ENCODE data around the gene PCMT1. TPM values are rescaled to one million over a fixed set of nuclear protein-coding genes. Genes with fewer than 3 reads are reported as not detected.

The PCMT1 gene
- total and polyA plus RNA-seq, 2 of the 4 experiments (the other 2 are of a cell fraction) = 101 to 109 TPM

DNA sequence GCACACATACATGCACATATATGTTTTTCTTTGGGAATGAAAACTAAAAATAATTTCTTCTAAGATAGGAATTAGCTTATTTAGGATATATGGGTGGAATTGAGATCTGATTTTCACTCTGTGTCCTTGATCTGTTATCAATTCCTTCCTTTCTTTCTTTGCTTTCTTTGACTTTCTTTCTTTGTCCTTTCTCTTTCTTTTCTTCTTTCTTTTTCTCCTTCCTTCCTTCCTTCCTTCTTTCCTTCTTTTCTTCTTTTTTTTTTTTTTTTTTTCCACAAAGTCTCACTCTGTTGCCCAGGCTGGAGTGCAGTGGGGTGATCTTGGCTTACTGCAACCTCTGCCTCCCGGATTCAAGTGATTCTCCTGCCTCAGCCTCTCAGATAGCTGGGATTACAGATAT is 28.1 kb downstream of the PCMT1 start:
- TF ChIP-seq FOS (IDR thresholded peaks at IDR 0.05; ENCODE audit: low read depth, low read length) = no peak
- Histone ChIP-seq H4K8ac (ENCODE audit: low read depth in 2 of 2, low read length in 2 of 2) (no peak overlapping the region), H3K79me1 (ENCODE audit: low read depth in 1 of 2, low read length in 2 of 2) (peaks cover 4 to 16% of the 10 kb centered on the region in 2 experiments; a peak in 3 of 4 replicates), H3K14ac (replicated peaks; ENCODE audit: low read depth, low read length) (no peak overlapping the region), H2BK15ac (ENCODE audit: low read depth, low read length) (no peak overlapping the region), H4K91ac (ENCODE audit: insufficient read depth, low read depth, low read length) (no peak overlapping the region), H3K36me3 (ENCODE audit: control insufficient read depth, insufficient read depth, low read length) (peaks cover 11% of the 10 kb centered on the region), H3K9me3 (ENCODE audit: control insufficient read depth, insufficient read depth, low read length) (no peaks in the 10 kb centered on the region), H3K9me1 (ENCODE audit: insufficient read depth, low read length) (0 out of 2 replicates have a peak, but pooled peaks cover 3% of the 10 kb centered on the region), H3K4me3 (ENCODE audit: insufficient read depth, low read depth, low read length) (no peak overlapping the region), H3K27me3 (ENCODE audit: control insufficient read depth, insufficient read depth, low read length) (no peaks in the 10 kb centered on the region), H3K9ac (ENCODE audit: low read depth, low read length) (no peak overlapping the region), H2AFZ (replicated peaks; ENCODE audit: low read length, poor library complexity) (no peak overlapping the region), H4K20me1 (ENCODE audit: insufficient read depth, low read length) (no peaks in the 10 kb centered on the region), H2BK120ac (ENCODE audit: low read depth, low read length) (no peak overlapping the region), H2BK20ac (ENCODE audit: low read depth, low read length) (no peak overlapping the region), H3K4me2 (ENCODE audit: low read depth, low read length) (no peak overlapping the region), H2BK5ac (ENCODE audit: low read depth, low read length, poor library complexity, severe bottlenecking) (no peak overlapping the region), H3K23ac (ENCODE audit: low read depth, low read length) (no peak overlapping the region), H3K56ac (ENCODE audit: extremely low read depth, insufficient read depth, low read length) (no peak overlapping the region), H3K27ac (ENCODE audit: insufficient read depth, low read length) (no peak overlapping the region), H3K4me1 (ENCODE audit: control insufficient read depth, insufficient read depth, low read length) (no peaks in the 10 kb centered on the region), H2AK9ac (replicated peaks; ENCODE audit: low read depth, low read length, poor library complexity) (no peak overlapping the region), H3K18ac (ENCODE audit: low read depth, low read length) (no peak overlapping the region), H4K5ac (ENCODE audit: low read depth, low read length) (no peak overlapping the region), H3K4ac (ENCODE audit: low read depth, low read length) (no peak overlapping the region), H2AK5ac (ENCODE audit: low read depth, low read length) (no peak overlapping the region)
- ChIA-PET POLR2A (ENCODE audit: unreplicated experiment) (no interaction called here), CTCF (no interaction called here)
- in situ Hi-C loops (cut with MboI; ENCODE audit: low sequenced_read_pairs) = no loop called here
- no peak for DNase-seq
- intact Hi-C loops (cut with micrococcal nuclease) = no loop called here
- no CpG with 5 or more reads among the region's 1 CpG for WGBS, 2 experiments (ENCODE audit: extremely low coverage in 2 of 2, insufficient read length in 1 of 2)
- ATAC-seq (ENCODE audit: low read depth) = no peak
- BruUV-seq (replicated peaks) = no TSS peak
- dilution Hi-C loops (cut with HindIII; ENCODE audit: low sequenced_read_pairs, unreplicated experiment) = no loop called here
